ENCODE data around the gene TMEM132C.

Gene TMEM132C

DNA sequence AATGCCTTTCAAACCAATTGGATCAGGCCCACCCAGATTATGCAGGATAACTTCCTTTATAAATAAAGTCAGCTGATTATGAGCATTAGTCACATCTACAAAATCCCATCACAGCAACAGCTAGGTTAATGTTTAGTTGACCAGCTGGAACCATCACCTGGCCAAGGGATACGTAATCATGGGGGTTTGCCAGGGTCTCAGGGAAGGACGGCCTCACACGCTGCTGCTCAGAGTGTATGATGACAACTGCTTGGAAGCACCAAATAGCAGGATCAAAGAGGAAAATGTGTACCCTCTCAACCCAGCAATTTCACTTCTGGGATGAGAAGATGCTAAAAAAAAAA is 394.2 kb downstream of the TMEM132C start:
- in situ Hi-C loops (cut with HindIII; ENCODE audit: low pct_ligation_motif_present, low sequenced_read_pairs), result no loop called here

DNA sequence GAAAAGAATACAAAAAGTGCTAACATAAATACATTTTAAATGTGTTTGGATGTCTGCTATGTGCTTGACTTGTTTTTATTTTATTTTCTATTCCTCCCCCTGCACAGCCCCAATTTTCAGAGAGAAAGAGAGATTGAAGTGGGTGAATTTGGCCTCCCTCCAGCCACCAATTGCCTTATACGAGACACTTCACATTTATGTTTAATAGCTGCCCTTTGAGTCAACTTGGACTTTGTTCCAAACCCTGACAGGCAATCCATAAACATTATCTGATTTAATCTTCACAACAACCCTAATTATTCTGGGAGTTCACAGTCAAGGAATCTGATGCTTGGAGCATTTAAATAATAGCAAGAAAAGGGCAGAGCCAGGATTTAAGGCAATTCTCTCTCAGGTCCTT is 395.1 kb downstream of the TMEM132C start:
- Histone ChIP-seq H3K27ac (no peak overlapping the region), H3K27me3 (replicated peaks) (no peaks in the 10 kb centered on the region), H3K4me3 (ENCODE audit: low read depth, low read length) (no peak overlapping the region), H3K36me3 (replicated peaks) (no peaks in the 10 kb centered on the region)
- no peak for DNase-seq
- TF ChIP-seq, protein P1, sequence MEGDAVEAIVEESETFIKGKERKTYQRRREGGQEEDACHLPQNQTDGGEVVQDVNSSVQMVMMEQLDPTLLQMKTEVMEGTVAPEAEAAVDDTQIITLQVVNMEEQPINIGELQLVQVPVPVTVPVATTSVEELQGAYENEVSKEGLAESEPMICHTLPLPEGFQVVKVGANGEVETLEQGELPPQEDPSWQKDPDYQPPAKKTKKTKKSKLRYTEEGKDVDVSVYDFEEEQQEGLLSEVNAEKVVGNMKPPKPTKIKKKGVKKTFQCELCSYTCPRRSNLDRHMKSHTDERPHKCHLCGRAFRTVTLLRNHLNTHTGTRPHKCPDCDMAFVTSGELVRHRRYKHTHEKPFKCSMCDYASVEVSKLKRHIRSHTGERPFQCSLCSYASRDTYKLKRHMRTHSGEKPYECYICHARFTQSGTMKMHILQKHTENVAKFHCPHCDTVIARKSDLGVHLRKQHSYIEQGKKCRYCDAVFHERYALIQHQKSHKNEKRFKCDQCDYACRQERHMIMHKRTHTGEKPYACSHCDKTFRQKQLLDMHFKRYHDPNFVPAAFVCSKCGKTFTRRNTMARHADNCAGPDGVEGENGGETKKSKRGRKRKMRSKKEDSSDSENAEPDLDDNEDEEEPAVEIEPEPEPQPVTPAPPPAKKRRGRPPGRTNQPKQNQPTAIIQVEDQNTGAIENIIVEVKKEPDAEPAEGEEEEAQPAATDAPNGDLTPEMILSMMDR (IDR thresholded peaks at IDR 0.05; ENCODE audit: low read depth, low read length, missing control alignments), result no peak
- in situ Hi-C loops (cut with HindIII; ENCODE audit: low pct_ligation_motif_present, low sequenced_read_pairs), result no loop called here

More for the DNA sequence above, 394.2 kb downstream of the TMEM132C start:
- TF ChIP-seq, protein P1 (IDR thresholded peaks at IDR 0.05; ENCODE audit: low read depth, low read length, missing control alignments), result no peak
- Histone ChIP-seq H3K4me3 (ENCODE audit: low read depth, low read length) (no peak overlapping the region), H3K27ac (no peak overlapping the region), H3K27me3 (replicated peaks) (no peaks in the 10 kb centered on the region), H3K36me3 (replicated peaks) (no peaks in the 10 kb centered on the region)
- DNase-seq, result no peak

DNA sequence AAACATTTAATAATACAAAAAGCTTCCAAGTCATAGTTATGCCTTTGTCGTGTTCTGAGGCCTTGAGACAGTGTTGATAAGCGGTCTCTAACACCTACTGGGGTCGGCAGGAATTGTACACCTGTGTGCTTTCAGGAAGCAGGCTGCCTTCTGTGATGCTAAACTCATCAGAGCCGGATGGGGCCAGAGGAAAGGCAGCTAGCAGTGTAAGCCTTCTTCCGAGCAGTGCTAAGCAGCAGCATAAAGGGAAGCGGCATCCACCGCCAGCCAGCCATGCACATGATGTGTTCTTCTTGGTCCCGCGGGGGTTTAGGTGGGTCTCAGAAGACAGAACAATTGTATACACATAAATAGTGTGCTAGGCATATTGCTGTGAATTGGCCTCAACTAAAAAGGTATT is 397.5 kb downstream of the TMEM132C start:
- H3K27me3 ChIP-seq (replicated peaks), result no peaks in the 10 kb centered on the region
- TF ChIP-seq, protein P1 (IDR thresholded peaks at IDR 0.05; ENCODE audit: low read depth, low read length, missing control alignments), result no peak
- H3K4me3 ChIP-seq (ENCODE audit: low read depth, low read length), result no peak overlapping the region
- in situ Hi-C loops (cut with HindIII; ENCODE audit: low pct_ligation_motif_present, low sequenced_read_pairs), result no loop called here
- DNase-seq, result no peak
- no peak overlapping the region for H3K27ac ChIP-seq
- H3K36me3 ChIP-seq (replicated peaks), result no peaks in the 10 kb centered on the region

DNA sequence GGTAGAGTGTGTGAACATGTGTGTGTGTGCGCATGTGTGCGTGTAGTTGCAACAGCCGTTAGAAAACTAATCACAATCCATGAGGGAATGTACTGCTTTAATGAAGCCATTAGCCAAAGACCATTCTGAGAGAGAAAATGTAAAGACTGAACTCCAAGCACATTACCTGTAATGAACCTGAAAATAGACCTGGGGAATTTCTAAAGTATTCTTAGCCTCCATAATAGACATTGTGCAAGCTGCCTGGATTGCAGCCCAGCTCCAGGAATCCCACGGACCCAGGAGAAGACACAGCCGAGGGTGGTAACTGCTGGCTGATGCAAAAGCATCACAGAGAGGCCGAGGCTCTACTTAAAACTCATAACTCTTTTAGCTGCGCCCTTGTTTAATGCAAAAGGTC is 400.2 kb downstream of the TMEM132C start:
- in situ Hi-C loops (cut with HindIII; ENCODE audit: low pct_ligation_motif_present, low sequenced_read_pairs), result no loop called here
- Histone ChIP-seq H3K36me3 (replicated peaks) (no peaks in the 10 kb centered on the region), H3K27ac (no peak overlapping the region), H3K4me3 (ENCODE audit: low read depth, low read length) (no peak overlapping the region), H3K27me3 (replicated peaks) (no peaks in the 10 kb centered on the region)
- TF ChIP-seq, protein P1 (IDR thresholded peaks at IDR 0.05; ENCODE audit: low read depth, low read length, missing control alignments), result no peak
- no peak for DNase-seq

DNA sequence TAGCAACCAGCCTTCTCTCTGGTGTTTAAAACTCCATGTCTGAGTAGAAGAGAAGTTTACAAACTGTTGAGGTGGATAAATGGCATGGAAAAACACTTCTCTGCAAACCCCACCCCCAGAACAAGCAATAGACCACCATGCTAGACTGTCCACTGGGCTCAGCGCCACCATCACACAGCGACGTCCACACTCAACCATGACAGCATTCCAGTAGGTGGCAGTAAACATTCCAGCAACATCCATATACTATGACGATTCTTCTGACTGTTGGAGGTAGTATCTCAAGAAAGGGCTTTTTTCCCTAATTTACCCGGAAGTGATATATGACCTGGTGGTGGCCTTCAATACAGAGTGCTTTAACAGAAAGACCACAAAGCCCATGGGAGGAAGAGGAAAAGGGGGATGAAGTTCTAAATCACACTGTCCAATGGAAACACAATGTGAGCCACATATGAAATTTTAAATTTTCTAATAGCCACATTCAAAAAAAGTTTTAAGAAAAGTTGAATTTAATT is 404.6 kb downstream of the TMEM132C start:
- Histone ChIP-seq H3K27me3 (replicated peaks) (no peaks in the 10 kb centered on the region), H3K4me3 (ENCODE audit: low read depth, low read length) (no peak overlapping the region), H3K27ac (no peak overlapping the region), H3K36me3 (replicated peaks) (no peaks in the 10 kb centered on the region)
- TF ChIP-seq, protein P1 (IDR thresholded peaks at IDR 0.05; ENCODE audit: low read depth, low read length, missing control alignments), result no peak
- no peak for DNase-seq
- in situ Hi-C loops (cut with HindIII; ENCODE audit: low pct_ligation_motif_present, low sequenced_read_pairs), result no loop called here

DNA sequence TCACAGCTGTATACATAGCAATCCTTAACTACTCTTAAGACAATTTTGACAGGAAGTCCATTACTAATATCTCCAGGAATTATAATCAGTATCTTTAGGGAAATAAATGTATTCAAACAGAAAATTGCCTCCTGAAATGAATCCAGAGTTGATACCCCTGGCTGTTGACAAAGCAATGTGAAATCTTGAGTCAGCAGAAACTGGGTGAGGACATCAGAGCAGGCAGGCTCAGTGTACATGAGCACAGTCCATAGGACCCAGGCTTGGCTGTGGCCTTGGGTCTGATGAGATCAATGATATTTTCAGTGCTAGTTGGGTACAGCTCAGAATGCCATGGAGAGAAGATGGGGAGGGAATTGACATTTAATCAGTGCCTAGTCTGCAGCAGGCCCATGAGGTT is 405.5 kb downstream of the TMEM132C start:
- TF ChIP-seq, protein P1 (IDR thresholded peaks at IDR 0.05; ENCODE audit: low read depth, low read length, missing control alignments), result no peak
- no peak overlapping the region for H3K4me3 ChIP-seq (ENCODE audit: low read depth, low read length)
- no peak for DNase-seq
- H3K27ac ChIP-seq, result no peak overlapping the region
- no peaks in the 10 kb centered on the region for H3K27me3 ChIP-seq (replicated peaks)
- in situ Hi-C loops (cut with HindIII; ENCODE audit: low pct_ligation_motif_present, low sequenced_read_pairs), result no loop called here
- H3K36me3 ChIP-seq (replicated peaks), result no peaks in the 10 kb centered on the region

All from brain microvascular endothelial cell (primary cell).